Tibial nerve (tissue), 4 donors: Measurements from ENCODE around the gene PIGZ. TPM values are rescaled to one million over a fixed set of nuclear protein-coding genes. Genes with fewer than 3 reads are reported as not detected.

Experiments
- DNase-seq, 2 donors: peaks; one replicate each; pipeline ENCODE4 v3.0.0-alpha.2; 2019; ENCODE audit warnings: low spot score in 2 of 2
- H3K27ac ChIP-seq, 4 donors: fragments of 200-600 bp; sonication (generic) in 3 of 4; one replicate each; pipeline ENCODE4 v1.5.1; 2017 to 2019; ENCODE audit warnings: mild to moderate bottlenecking in 1 of 4
- H3K27me3 ChIP-seq, 2 donors: fragments of 200-600 bp; sonication (generic) in 1 of 2; one replicate each; pipeline versions ENCODE4 v1.5.1 to v1.6.0; 2017 to 2019
- H3K36me3 ChIP-seq, 3 donors: fragments of 200-600 bp; sonication (generic); one replicate each; pipeline ENCODE4 v1.5.1; 2018 to 2019
- H3K4me1 ChIP-seq, 4 donors: fragments of 200-600 bp; sonication (generic) in 3 of 4; one replicate each; pipeline ENCODE4 v1.5.1; 2017 to 2019
- H3K4me3 ChIP-seq, 4 donors: fragments of 200-600 bp; sonication (generic) in 3 of 4; one replicate each; pipeline ENCODE4 v1.5.1; 2017 to 2019; ENCODE audit warnings: mild to moderate bottlenecking in 1 of 4, moderate library complexity in 1 of 4
- H3K9me3 ChIP-seq, 4 donors: fragments of 200-600 bp; sonication (generic) in 3 of 4; one replicate each; pipeline ENCODE4 v1.5.1; 2017 to 2019
- EP300 ChIP-seq, 2 donors: sonication (generic); formaldehyde crosslinking; IDR thresholded peaks; one replicate each; pipeline ENCODE4 v1.6.1; 2017; ENCODE audit warnings: antibody characterized with exemption in 2 of 2, mild to moderate bottlenecking in 1 of 2
- whole genome bisulfite sequencing, 2 donors: methylation state at CpG; one replicate each; pipeline ENCODE4 v1.1.5; 2018; 5-methylcytosine and 5-hydroxymethylcytosine counted together
- total RNA-seq, 4 donors: library from RNA; depleted of rRNA; stranded (reverse); fragments of >200 nt; gene quantifications; one replicate each; pipeline ENCODE4 v1.1.0, GENCODE V29; 2016

Gene PIGZ
- total RNA-seq, 4 donors from 2014 or later = 14.9 to 31.8 (median 25.7) TPM

DNA sequence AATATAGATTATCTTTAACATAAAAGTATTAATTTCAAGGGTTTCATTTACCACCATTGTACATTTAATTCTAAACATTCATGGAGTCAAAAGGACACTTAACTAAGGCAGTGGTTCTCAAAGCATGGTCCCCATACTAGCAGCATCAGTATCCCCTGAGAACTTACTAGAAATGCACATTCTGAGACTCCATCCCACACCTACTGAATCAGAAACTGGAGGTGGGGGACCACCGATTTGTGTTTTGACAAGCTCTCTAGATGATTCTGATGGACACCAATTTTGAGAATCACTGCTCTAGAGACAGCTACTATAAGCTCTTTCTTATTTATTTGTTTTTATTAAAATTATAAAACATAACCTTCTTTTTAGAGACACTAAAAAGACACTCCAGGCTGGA lies 66.9 kb downstream of the PIGZ start:
- Histone ChIP-seq H3K4me1 (no peaks in the 10 kb centered on the region), H3K36me3 (peaks cover 4 to 74% (median 18%) of the 10 kb centered on the region in 3 donors), H3K4me3 (no peak overlapping the region), H3K27ac (no peak overlapping the region), H3K27me3 (no peaks in the 10 kb centered on the region), H3K9me3 (no peaks in the 10 kb centered on the region)
- no peak for DNase-seq
- 70 to 83% methylated on average over 1 of the region's 1 CpG for WGBS, 2 donors
- TF ChIP-seq EP300 (IDR thresholded peaks at IDR 0.05) = no peak

Other genes with a start within 250 kb of the PIGZ start
- gene PAK2, start 229.0 kb downstream of the PIGZ start, total RNA-seq = 10 to 100 TPM; 43.3 to 75.6 (median 49.8) TPM
- 10 to 100 TPM; 41.1 to 60.6 (median 44.1) TPM for gene SENP5, start 100.9 kb downstream of the PIGZ start, total RNA-seq
- 10 to 100 TPM; 25.1 to 45.6 (median 36.6) TPM for gene NCBP2, start 26.3 kb downstream of the PIGZ start, total RNA-seq
- 1 to 10 TPM; 3.3 to 8.8 (median 7.0) TPM for gene MELTF, start 61.0 kb upstream of the PIGZ start, total RNA-seq